GM18868 (cell line): ENCODE results near the gene AAMDC.
"Not testable (repeated sequence)": the region's sequence is repeated elsewhere in the genome, so short reads cannot be mapped to it uniquely, and the experiment has no call there.

Experiments used
- ATAC-seq: cut with Tn5 transposase; IDR thresholded peaks from one replicate; pipeline ENCODE4 v1.9.1; 2021; ENCODE audit warnings: mild to moderate bottlenecking, moderate library complexity; ENCODE audit not compliant: unreplicated experiment

The AAMDC gene

DNA sequence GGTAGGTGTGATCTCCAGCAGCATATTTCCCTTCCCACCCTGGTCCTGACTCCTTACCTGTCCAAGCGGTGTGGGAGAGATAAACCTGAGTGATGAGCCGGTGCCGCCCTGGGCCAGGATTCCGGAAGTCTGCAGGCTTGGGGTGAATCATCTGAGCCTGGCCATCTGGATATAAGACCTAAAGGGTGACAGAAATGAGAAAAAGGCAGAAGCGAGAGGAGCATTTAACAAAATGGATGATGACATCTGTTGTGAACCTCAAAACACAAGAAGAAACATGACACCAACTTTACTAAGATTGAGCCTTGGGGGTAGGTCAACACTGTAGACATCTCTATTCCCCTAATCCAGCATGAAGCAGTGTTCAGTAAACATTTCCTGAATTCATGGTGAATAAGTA lies 62.8 kb downstream of the AAMDC start:
- ATAC-seq, result no peak

- no peak for ATAC-seq
These were observed 63.4 kb downstream of the AAMDC start for GRCh38 chr11:77884186-77884828.

GRCh38 chr11:77884829-77885190 lies 63.9 kb downstream of the AAMDC start:
- no peak for ATAC-seq

- ATAC-seq, result no peak
These were observed 65.5 kb downstream of the AAMDC start for GRCh38 chr11:77886401-77886800.

- ATAC-seq, result not testable (repeated sequence)
These were observed 68.1 kb downstream of the AAMDC start for GRCh38 chr11:77889045-77889444.

DNA sequence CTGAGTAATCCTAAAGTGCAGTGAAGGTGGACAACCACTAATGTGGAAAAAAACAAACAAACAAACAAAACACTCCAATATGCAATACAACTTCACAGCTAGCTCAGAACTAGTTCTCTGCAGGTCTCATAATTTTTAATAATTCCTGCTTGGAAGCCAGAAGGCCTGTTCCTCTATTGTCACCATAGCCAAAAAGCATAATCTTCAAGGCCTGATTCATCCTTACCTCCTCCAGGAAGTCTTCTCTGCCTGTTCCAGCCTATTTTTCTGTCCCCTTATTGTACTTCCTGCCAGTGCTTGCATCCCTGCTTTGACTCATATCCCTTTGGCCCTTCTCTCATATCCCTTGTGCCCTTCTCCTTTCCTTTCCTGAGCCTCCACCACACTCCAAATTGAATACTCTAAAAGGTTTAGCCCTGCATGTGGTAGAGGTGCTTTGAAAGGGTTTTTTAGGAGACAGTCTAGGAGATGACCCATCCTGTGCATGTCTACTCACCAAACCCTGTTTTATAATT lies 69.2 kb downstream of the AAMDC start:
- ATAC-seq, result not testable (repeated sequence)

- ATAC-seq, result not testable (repeated sequence)
These were observed 69.7 kb downstream of the AAMDC start for GRCh38 chr11:77890619-77891056.

DNA sequence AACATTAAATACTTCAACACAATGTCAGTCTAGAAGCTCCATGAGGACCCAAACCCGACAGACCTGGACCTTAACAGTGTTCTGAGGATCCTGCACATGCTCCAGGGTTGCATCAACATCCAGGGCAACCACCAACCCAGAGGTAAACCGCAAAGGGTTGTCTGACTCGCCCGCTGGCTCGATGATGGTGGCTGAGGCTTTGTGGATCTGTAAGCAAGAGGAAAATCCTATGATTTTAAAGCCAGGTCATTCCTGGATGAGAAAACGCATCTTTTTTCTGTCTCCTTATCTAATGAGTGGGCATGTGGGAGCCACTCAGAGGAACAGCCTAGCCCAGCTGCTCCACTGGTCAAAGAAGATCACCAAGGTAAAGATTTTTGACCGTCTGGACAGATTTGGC lies 70.3 kb downstream of the AAMDC start:
- ATAC-seq, result not testable (repeated sequence)

DNA sequence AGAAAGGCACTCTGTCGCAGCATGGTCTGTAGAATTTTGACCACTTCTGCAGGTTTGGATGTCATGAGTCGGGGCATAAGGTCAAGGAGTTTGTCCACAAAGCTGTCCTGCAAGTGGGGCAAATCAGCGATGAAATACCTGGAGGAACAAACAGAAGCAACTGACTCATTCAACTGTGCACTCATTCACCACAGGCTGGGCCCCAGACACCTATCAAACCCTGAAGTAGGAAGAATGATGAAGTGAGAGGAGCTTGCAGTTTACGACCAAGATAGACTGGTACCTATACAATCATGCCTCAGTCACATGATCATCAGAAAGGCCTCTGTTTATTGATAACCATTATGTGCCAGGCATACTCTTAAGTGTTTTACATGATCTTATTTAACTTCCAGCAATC lies 70.8 kb downstream of the AAMDC start:
- ATAC-seq, result not testable (repeated sequence)

GRCh38 chr11:77894949-77895348 lies 74.0 kb downstream of the AAMDC start:
- ATAC-seq, result not testable (repeated sequence)

DNA sequence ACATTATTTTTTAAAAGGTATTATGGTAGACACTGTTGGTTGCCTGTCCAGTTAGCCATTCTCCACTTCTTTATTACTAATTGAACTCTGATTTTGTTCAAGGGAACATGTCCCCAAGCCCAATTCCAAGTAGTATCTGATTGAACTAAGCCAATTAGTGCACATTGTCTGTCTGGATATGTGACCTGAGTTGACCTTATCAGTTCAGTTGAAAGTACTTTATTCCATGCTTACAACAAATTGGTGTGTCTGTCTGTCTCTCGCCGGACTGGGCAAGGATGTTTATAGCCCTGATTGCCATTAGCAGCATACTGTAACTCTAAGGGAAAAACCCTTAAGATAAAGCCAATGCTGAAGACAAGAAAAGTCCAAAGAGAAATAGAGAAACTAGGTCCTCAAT lies 87.9 kb downstream of the AAMDC start:
- no peak for ATAC-seq

DNA sequence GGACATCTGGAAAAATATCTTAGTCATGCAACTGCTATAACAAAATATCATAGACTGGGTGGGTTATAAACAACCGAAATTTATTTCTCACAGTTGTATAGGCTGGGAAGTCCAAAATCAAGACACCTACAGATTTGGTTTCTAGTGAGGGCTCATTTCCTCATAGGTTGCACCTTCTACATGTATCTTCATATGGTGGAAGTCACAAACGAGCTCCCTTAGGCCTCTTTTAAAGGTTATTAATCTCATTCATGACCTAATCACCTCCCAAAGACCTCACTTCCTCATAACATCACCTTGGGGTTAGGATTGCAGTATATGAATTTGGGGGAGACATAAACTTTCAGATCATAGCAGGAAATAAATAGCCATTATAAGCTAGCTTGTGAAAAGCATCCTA lies 88.3 kb downstream of the AAMDC start:
- ATAC-seq, result no peak

- not testable (repeated sequence) for ATAC-seq
These were observed 89.9 kb downstream of the AAMDC start for GRCh38 chr11:77910828-77911227.

DNA sequence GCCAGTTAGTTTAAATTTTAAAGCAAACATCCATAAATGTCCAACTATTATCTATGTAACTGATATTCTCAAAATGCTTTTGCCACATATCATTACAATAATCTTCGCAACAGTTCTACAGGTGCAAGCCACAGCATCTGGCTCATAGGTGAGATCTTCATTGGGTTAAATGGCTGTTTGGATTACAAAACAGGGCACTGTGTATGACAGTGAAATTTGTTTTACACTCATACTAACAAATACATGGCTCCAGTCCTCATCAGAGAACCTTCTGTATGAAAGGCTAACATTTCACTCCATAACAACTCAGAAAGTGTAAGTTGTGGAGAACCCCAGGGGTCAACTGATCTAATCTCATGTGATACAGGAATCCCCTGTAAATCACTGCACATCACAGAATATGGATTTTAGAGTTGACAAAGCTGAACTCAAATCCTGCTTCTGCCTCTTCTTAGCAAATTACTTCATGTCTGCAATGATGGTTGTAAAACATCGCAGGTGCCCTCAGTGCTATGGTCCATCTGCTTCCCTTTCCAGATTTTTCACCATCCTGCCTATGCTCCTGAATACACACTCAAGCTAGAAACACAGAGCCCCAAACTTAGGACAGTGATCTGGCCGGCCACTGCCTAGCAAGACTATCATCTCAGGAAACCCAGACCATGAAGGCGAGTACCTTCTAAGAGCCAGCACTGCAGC lies 92.8 kb downstream of the AAMDC start:
- not testable (repeated sequence) for ATAC-seq

- ATAC-seq, result not testable (repeated sequence)
These were observed 93.4 kb downstream of the AAMDC start for GRCh38 chr11:77914307-77914791.

DNA sequence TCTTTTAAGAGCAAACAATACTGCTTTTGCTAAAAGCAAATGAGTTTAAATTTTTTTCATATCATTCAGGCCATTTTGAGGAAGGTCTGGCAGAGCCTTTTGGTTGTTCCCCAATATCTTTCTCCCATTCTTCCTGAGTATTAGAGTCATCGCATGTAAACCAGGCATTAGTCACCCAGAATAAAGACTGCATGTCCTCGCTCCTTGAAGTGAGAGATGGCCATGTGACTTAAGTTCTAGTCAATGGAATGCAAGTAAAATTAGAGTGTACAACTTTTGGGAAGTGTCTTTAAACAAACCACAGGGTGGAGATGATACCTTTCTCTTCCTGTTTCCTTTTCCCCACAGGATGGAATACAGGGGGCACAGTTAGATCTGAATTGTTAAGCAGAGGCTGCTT lies 96.8 kb downstream of the AAMDC start:
- not testable (repeated sequence) for ATAC-seq
